ENCODE results near the gene RPL18A.
"Not testable (repeated sequence)": the region's sequence is repeated elsewhere in the genome, so short reads cannot be mapped to it uniquely, and the experiment has no call there.

Gene RPL18A

DNA sequence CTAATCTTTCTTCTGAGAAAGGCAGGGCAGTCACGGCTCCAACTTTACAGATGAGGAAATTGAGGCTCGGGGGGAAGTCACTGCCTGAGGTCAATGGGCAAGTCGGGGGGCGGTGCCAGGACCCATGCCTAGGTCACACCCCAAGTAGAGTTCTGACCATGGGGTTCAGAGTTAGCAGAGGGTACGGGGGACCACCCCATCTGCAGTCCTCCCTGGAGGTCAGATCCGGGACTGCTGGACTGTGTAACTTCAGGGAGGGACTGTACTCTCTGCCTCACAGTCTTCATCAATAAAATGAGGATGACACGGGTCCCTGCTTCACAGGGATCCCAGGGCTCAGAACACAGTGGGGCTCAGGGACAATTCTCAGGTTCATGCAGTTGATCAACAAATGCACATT, 19.8 kb downstream of the RPL18A start:
- TF ChIP-seq, protein P1, sequence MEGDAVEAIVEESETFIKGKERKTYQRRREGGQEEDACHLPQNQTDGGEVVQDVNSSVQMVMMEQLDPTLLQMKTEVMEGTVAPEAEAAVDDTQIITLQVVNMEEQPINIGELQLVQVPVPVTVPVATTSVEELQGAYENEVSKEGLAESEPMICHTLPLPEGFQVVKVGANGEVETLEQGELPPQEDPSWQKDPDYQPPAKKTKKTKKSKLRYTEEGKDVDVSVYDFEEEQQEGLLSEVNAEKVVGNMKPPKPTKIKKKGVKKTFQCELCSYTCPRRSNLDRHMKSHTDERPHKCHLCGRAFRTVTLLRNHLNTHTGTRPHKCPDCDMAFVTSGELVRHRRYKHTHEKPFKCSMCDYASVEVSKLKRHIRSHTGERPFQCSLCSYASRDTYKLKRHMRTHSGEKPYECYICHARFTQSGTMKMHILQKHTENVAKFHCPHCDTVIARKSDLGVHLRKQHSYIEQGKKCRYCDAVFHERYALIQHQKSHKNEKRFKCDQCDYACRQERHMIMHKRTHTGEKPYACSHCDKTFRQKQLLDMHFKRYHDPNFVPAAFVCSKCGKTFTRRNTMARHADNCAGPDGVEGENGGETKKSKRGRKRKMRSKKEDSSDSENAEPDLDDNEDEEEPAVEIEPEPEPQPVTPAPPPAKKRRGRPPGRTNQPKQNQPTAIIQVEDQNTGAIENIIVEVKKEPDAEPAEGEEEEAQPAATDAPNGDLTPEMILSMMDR (conservative IDR thresholded peaks at IDR 0.05), result no peak
- no peak for TF ChIP-seq ZFX (IDR thresholded peaks at IDR 0.05)
- H3K27ac ChIP-seq, result no peak overlapping the region

DNA sequence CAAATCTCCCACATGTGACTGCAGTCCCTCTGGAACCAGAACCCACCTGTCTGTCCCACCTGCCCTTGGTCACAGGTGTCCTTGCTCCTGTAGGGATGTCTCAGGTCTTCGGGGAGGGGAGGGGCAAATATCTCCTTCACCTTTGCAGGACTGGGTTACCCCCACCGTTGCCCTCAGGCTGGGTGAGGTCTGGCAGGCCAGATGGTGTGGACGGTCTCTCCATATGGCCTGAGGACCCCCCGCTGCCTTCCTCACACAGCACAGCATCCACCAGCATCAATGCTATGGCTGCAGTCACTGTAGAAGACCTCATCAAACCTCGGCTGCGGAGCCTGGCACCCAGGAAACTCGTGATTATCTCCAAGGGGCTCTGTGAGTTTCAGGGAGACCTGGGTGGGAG, 22.0 kb downstream of the RPL18A start:
- TF ChIP-seq, protein P1 (conservative IDR thresholded peaks at IDR 0.05), result no peak
- TF ChIP-seq ZFX (IDR thresholded peaks at IDR 0.05), result no peak
- H3K27ac ChIP-seq, result no peak overlapping the region

DNA sequence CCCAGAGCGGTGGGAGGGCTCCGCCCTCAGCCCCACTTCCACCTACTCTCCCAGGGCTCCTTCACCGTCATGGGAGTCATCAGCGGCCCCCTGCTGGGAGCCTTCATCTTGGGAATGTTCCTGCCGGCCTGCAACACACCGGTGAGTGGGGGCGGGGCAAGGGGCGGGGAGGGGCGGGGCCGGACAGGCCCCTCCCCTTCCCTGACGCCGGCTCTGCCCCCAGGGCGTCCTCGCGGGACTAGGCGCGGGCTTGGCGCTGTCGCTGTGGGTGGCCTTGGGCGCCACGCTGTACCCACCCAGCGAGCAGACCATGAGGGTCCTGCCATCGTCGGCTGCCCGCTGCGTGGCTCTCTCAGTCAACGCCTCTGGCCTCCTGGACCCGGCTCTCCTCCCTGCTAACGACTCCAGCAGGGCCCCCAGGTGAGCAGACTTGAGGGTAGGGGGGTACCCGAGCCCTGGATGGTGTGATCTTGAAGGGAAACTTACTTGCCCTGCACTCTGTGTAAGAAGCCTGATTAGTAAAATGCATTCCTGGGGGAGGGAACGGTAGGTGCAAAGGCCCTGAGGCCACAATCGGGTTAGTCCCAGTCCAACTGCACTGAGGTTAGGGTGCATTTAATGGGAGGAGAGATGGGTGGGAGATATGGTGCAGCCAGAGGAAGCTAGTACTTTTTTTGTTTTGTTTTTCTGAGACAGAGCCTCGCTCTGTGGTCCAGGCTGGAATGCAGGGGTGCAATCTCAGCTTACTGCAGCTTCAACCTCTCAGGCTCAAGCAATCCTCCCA, 24.1 kb downstream of the RPL18A start:
- TF ChIP-seq, protein P1 (conservative IDR thresholded peaks at IDR 0.05), result no peak
- no peak for TF ChIP-seq ZFX (IDR thresholded peaks at IDR 0.05)
- no peak overlapping the region for H3K27ac ChIP-seq

DNA sequence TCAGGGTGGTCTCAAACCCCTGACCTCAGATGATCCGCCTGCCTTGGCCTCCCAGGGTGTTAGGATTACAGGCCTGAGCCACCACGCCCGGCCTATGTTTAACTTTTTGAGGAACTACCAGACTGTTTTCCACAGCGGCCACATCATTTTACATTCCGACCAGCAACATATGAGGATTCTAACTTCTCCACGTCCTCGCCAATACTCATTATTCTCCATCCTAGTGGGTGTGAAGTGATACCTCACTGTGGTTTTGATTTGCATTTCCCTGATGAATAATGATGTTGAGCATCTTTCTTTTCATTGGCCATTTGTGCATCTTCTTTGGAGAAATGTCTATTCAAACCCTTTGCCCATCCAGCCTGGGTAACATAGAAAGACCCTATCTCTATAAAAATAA, 26.8 kb downstream of the RPL18A start:
- no peak overlapping the region for H3K27ac ChIP-seq
- TF ChIP-seq ZFX (IDR thresholded peaks at IDR 0.05), result no peak
- TF ChIP-seq, protein P1 (conservative IDR thresholded peaks at IDR 0.05), result no peak

DNA sequence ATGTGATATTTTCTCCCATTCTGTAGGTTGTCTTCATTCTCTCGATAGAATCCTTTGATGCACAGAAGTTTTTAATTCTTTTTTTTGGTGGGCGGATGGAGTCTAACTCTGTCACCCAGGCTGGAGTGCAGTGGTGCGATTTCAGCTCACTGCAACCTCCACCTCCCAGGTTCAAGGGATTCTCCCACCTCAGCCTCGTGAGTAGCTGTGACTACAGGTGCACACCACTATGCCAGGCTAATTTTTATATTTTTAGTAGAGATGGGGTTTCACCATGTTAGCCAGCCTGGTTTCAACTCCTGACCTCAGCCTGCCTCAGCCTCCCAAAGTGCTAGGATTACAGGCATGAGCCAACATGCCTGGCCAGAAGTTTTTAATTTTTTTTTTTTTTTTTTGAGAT, 27.5 kb downstream of the RPL18A start:
- H3K27ac ChIP-seq, result not testable (repeated sequence)

DNA sequence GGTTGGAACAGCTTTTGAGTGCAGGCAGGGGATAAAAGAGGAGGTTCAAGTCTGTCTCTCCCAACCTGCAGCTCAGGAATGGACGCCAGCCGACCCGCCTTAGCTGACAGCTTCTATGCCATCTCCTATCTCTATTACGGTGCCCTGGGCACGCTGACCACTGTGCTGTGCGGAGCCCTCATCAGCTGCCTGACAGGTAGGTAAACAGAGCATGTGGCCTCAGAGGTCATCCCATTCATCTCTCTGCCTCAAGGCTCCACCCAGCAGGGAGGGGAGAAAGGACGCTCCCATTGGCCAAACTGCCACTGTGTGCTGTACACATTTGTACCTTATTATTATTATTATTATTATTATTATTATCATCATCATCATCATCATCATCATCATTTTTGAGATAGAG, 28.6 kb downstream of the RPL18A start:
- TF ChIP-seq, protein P1 (conservative IDR thresholded peaks at IDR 0.05), result no peak
- no peak for TF ChIP-seq ZFX (IDR thresholded peaks at IDR 0.05)
- H3K27ac ChIP-seq, result no peak overlapping the region

DNA sequence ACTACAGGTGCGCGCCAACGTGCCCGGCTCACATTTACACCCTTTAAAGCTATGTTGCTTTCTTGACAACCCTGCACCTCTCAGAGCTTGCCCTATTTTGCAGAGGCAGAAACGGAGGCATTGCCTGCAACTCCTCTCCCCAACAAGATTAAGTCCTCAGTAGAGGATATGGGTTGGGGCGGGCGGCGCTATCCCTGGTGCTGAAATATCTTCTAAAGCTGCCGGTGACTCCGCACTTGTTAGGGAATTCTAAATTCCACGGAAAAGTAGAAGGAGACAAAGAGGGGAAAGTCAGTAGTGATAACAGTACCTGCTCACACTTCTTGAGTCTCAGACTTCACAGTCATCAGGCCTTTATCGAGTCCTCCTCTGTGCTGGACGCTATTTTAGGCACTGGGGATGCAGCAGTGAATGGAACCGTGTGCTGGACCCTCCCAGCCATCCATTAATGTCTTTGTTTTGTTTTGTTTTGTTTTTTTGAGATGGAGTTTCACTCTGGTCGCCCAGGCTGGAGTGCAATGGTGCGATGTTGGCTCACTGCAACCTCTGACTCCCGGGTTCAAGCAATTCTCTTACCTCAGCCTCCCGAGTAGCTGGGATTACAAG, 30.0 kb downstream of the RPL18A start:
- H3K27ac ChIP-seq, result no peak overlapping the region
- TF ChIP-seq, protein P1 (conservative IDR thresholded peaks at IDR 0.05), result no peak
- no peak for TF ChIP-seq ZFX (IDR thresholded peaks at IDR 0.05)

DNA sequence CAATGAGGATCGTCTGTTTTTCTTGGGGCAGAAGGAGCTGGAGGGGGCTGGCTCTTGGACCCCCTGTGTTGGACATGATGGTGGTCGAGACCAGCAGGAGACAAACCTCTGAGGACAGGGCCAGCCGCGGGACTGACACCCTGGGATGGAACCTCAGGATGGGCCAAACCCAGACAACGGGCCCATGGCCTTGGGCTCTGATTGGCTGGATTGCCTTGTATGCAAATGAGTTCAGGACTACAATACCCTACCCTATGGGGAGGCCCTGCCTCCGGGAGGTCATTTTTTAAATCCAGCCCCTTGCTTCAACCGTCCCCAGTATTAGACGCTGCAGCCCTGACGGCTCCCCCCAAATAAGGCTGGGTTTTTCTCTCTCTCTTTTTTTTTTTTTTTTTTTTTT, 34.1 kb downstream of the RPL18A start:
- no peak for TF ChIP-seq ZFX (IDR thresholded peaks at IDR 0.05)
- TF ChIP-seq, protein P1 (conservative IDR thresholded peaks at IDR 0.05), result no peak
- no peak overlapping the region for H3K27ac ChIP-seq
